ENCODE measurements around the gene CWC27.

- TF ChIP-seq, protein P1, sequence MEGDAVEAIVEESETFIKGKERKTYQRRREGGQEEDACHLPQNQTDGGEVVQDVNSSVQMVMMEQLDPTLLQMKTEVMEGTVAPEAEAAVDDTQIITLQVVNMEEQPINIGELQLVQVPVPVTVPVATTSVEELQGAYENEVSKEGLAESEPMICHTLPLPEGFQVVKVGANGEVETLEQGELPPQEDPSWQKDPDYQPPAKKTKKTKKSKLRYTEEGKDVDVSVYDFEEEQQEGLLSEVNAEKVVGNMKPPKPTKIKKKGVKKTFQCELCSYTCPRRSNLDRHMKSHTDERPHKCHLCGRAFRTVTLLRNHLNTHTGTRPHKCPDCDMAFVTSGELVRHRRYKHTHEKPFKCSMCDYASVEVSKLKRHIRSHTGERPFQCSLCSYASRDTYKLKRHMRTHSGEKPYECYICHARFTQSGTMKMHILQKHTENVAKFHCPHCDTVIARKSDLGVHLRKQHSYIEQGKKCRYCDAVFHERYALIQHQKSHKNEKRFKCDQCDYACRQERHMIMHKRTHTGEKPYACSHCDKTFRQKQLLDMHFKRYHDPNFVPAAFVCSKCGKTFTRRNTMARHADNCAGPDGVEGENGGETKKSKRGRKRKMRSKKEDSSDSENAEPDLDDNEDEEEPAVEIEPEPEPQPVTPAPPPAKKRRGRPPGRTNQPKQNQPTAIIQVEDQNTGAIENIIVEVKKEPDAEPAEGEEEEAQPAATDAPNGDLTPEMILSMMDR (IDR thresholded peaks at IDR 0.05), result no peak
- TF ChIP-seq POLR2A (IDR thresholded peaks at IDR 0.05), result no peak
Observed at GRCh38 chr5:64954518-64954917, 185.8 kb downstream of the CWC27 start.

Measured in testis (tissue), 2 donors.